T1000 (cell line): ENCODE results near the gene PLPPR1.

ENCODE experiments used
- DNase-seq: peaks from one replicate; lab custom pipeline; 2025; ENCODE audit warnings: mixed read lengths; lab: John Stamatoyannopoulos, UW

Gene PLPPR1

GRCh38 chr9:101350285-101350684 lies 321.8 kb downstream of the PLPPR1 start:
- DNase-seq, result no peak

GRCh38 chr9:101352892-101353463 lies 324.5 kb downstream of the PLPPR1 start:
- no peak for DNase-seq

- DNase-seq, result no peak
Observed at GRCh38 chr9:101353683-101354082, 325.2 kb downstream of the PLPPR1 start.

GRCh38 chr9:101354143-101354764 lies 325.7 kb downstream of the PLPPR1 start:
- DNase-seq, result no peak

GRCh38 chr9:101354765-101355708 lies 326.5 kb downstream of the PLPPR1 start:
- no peak for DNase-seq

GRCh38 chr9:101356619-101357018 lies 328.1 kb downstream of the PLPPR1 start:
- no peak for DNase-seq

GRCh38 chr9:101359679-101360078 lies 331.2 kb downstream of the PLPPR1 start:
- no peak for DNase-seq

- no peak for DNase-seq
Observed at GRCh38 chr9:101360647-101361046, 332.1 kb downstream of the PLPPR1 start.

- DNase-seq, result no peak
Observed at GRCh38 chr9:101362450-101362849, 333.9 kb downstream of the PLPPR1 start.

GRCh38 chr9:101365181-101365580 lies 336.7 kb downstream of the PLPPR1 start:
- DNase-seq, result no peak

- no peak for DNase-seq
Observed at GRCh38 chr9:101366038-101366756, 337.7 kb downstream of the PLPPR1 start.

GRCh38 chr9:101367323-101367722 lies 338.8 kb downstream of the PLPPR1 start:
- DNase-seq, result no peak

- no peak for DNase-seq
Observed at GRCh38 chr9:101369286-101369685, 340.8 kb downstream of the PLPPR1 start.

GRCh38 chr9:101369884-101370531 lies 341.5 kb downstream of the PLPPR1 start:
- no peak for DNase-seq

GRCh38 chr9:101371813-101372212 lies 343.3 kb downstream of the PLPPR1 start:
- DNase-seq, result no peak

GRCh38 chr9:101372327-101373118 lies 344.0 kb downstream of the PLPPR1 start:
- no peak for DNase-seq
